Heart left ventricle (tissue), 16 donors: Measurements from ENCODE around the gene GTPBP10. TPM values are rescaled to one million over a fixed set of nuclear protein-coding genes. Genes with fewer than 3 reads are reported as not detected.

ENCODE experiments used
- ATAC-seq, 4 donors: fragments of 200-7000 bp; cut with Tn5 transposase; one replicate each; pipeline ENCODE4 v1.9.1; 2020 to 2022; ENCODE audit warnings: moderate library complexity in 4 of 4, mild to moderate bottlenecking in 3 of 4, moderate number of reproducible peaks in 1 of 4
- DNase-seq, 5 donors: peaks; one replicate each; pipeline ENCODE4 v3.0.0-alpha.2; 2020
- H3K27ac ChIP-seq, 12 donors: fragments of 200-600 bp; sonication (generic) in 4 of 12; one replicate each; pipeline versions ENCODE4 v1.5.0 to v1.8.0; 2016 to 2022; ENCODE audit warnings: mild to moderate bottlenecking in 2 of 12
- H3K27me3 ChIP-seq, 9 donors: fragments of 200-600 bp; sonication (generic) in 2 of 9; one replicate each; pipeline versions ENCODE4 v1.5.1 to v1.8.0; 2016 to 2022; ENCODE audit warnings: mild to moderate bottlenecking in 3 of 9
- H3K36me3 ChIP-seq, 9 donors: fragments of 200-600 bp; sonication (generic) in 2 of 9; one replicate each; pipeline versions ENCODE4 v1.5.0 to v1.8.0; 2018 to 2022; ENCODE audit warnings: mild to moderate bottlenecking in 2 of 9
- H3K4me1 ChIP-seq, 12 donors: fragments of 200-600 bp; sonication (generic) in 4 of 12; one replicate each; pipeline versions ENCODE4 v1.5.0 to v1.8.0; 2016 to 2022; ENCODE audit warnings: mild to moderate bottlenecking in 3 of 12
- H3K4me3 ChIP-seq, 12 donors: fragments of 200-600 bp; sonication (generic) in 4 of 12; one replicate each; pipeline versions ENCODE4 v1.5.0 to v1.8.0; 2017 to 2022; ENCODE audit warnings: mild to moderate bottlenecking in 9 of 12, moderate library complexity in 4 of 12
- H3K9me3 ChIP-seq, 12 donors: fragments of 200-600 bp; sonication (generic) in 4 of 12; one replicate each; pipeline versions ENCODE4 v1.5.0 to v1.8.0; 2016 to 2022; ENCODE audit warnings: mild to moderate bottlenecking in 1 of 12
- CTCF ChIP-seq, 12 donors: fragments of 200-600 bp; sonication (generic) in 4 of 12; IDR thresholded peaks; one replicate each; pipeline versions ENCODE4 v1.5.0 to v1.8.0; 2018 to 2022; ENCODE audit warnings: antibody characterized with exemption in 12 of 12, mild to moderate bottlenecking in 5 of 12
- POLR2A ChIP-seq, 2 donors: fragments of 450-650 bp; IDR thresholded peaks; one replicate each; pipeline ENCODE4 v1.6.1; 2017; ENCODE audit warnings: antibody characterized with exemption in 2 of 2, mild to moderate bottlenecking in 2 of 2, moderate library complexity in 2 of 2
- WGBS, 4 donors: extraction: QIAGEN DNeasy Blood & Tissue Kit in 2 of 4; methylation state at CpG; one replicate each; pipeline versions ENCODE4 v1.1.5 to v1.1.7; 2013 to 2018; 5-methylcytosine and 5-hydroxymethylcytosine counted together
- intact Hi-C, 10 donors: fragments of 100-400 bp; cut with DNase I; formaldehyde crosslinking; loops; one replicate each; pipeline versions ENCODE4 v1.11.1 to v1.14.2; 2022
- polyA plus RNA-seq, 2 donors: library from polyadenylated mRNA; stranded (reverse); fragments of 200-250 nt; gene quantifications; one replicate each; pipeline ENCODE4 v1.2.3, GENCODE V29; 2013
- total RNA-seq, 9 donors: library from RNA; depleted of rRNA in 2 of 9; stranded (reverse); fragments of >200 nt in 2 of 9; fragmentation: NEBNext Ultra II Directional in 3 of 9; extraction: Animal tissue kit (Norgen Biotek cat#: 25700) in 3 of 9; gene quantifications; one replicate each; pipeline versions ENCODE4 v1.1.0 to v1.2.4, GENCODE V29; 2016 to 2023
- donor health status: ischemic (EF 13 %, LVEDD 7.1; RV severe dilation, severe dysfunction).
- donor health status: healthy with polysubstance abuse.
- donor health status: DM: no; HTN: yes; CAD: no.
- donor health status: DM: no; HTN: no; CAD: no.
- donor health status: ischemic (EF 25% LVEDD 6.9; RV normal size, moderate dysfunction).
- donor health status: ischemic (EF 25% LVEDD 5.7; RV mildly dilated, moderate dysfunction).
- donor health status: healthy.
- donor health status: DM: yes; HTN: yes; CAD: no.
- donor health status: ischemic (EF 35%, LVEDD 5.7; RV mildly dilated, moderate dysfunction).
- donor health status: nonischemic (EF 11% LVEDD 7.7; RV severe dilation, severe dysfunction).
- donor health status: DM: yes; HTN: yes; CAD: no.
- donor health status: PGD.
- donor health status: ischemic (EF 29% LVEDD 5.4; RV normal size, mild dysfunction).
- donor health status: nonischemic (EF 23%, LVEDD 6.1; RV moderate dilation, normal function).

GTPBP10 gene
- total and polyA plus RNA-seq, 11 donors: 8.2 to 28.4 (median 19.6) TPM

- no peaks in the 10 kb centered on the region for H3K9me3 ChIP-seq
- H3K4me1 ChIP-seq: no peaks in the 10 kb centered on the region
- no peak for ATAC-seq
- WGBS, 4 donors: 83 to 86% (median 85%) methylated on average over 5 of the region's 5 CpGs
- intact Hi-C loops: loop anchor here in 4 of 10 donors (5.0 to 10.0 kb wide), 2 partner anchors 115 to 117 kb away; no protein-coding TSS in a partner anchor
- no peak for DNase-seq
- no peaks in the 10 kb centered on the region for H3K27me3 ChIP-seq
- H3K4me3 ChIP-seq: no peak overlapping the region
- no peak for TF ChIP-seq CTCF (IDR thresholded peaks at IDR 0.05)
- TF ChIP-seq POLR2A (IDR thresholded peaks at IDR 0.05): no peak
- H3K36me3 ChIP-seq: peaks cover 0 to 30% (median 7%) of the 10 kb centered on the region in 9 donors
- H3K27ac ChIP-seq: no peak overlapping the region
Observed at GRCh38 chr7:90309872-90310271, 36.6 kb upstream of the GTPBP10 start.

DNA sequence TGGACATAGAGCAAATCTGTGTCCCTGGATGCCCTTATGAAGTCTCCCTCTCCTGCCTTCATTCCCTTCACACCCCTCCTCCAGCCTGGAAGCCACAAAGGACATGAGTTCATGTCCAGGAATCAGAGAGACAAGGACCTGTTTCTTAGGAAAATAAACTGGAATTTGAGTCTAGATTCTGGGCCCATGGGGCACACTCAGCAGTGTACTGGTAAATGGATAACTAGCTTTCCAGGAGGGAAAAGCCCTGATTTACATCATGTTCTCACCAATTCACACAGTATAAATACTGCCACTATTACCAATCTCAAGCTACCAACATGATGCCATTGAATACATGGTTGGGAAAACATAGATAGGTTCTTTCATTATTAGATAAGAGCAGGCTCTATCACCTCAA is 35.3 kb upstream of the GTPBP10 start:
- no peak for ATAC-seq
- intact Hi-C loops: loop anchor here in 4 of 10 donors (5.0 to 10.0 kb wide), 2 partner anchors 114 to 116 kb away; no protein-coding TSS in a partner anchor
- no peaks in the 10 kb centered on the region for H3K4me1 ChIP-seq
- TF ChIP-seq POLR2A (IDR thresholded peaks at IDR 0.05) (no peak), CTCF (IDR thresholded peaks at IDR 0.05) (no peak)
- no peak for DNase-seq
- no peaks in the 10 kb centered on the region for H3K27me3 ChIP-seq
- H3K36me3 ChIP-seq: peaks cover 0 to 30% (median 7%) of the 10 kb centered on the region in 9 donors
- no peak overlapping the region for H3K27ac ChIP-seq
- H3K4me3 ChIP-seq: no peak overlapping the region
- no peaks in the 10 kb centered on the region for H3K9me3 ChIP-seq

- intact Hi-C loops: loop anchor here in 4 of 10 donors (5.0 to 10.0 kb wide), 2 partner anchors 112 to 115 kb away; no protein-coding TSS in a partner anchor
- no peaks in the 10 kb centered on the region for H3K9me3 ChIP-seq
Observed at GRCh38 chr7:90312745-90313144, 33.8 kb upstream of the GTPBP10 start.

DNA sequence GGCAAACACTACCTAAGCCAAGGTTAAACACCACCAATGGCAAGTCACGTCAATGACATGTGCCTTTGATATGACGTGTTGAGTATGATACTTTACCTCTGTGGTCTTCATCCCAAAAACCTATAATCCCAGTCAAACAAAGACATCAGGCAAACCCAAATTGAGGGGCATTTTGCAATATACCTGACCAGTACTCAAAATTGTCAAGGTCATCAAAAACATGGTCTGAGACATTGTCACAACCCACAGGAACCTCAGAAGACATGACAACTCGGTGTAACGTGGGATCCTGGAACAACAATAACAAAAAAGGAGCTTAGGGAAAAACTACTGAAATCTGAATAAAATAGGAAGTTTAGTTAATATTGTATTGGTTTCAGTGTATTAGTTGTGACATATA is 32.6 kb upstream of the GTPBP10 start:
- Histone ChIP-seq H3K4me3 (no peak overlapping the region), H3K27ac (no peak overlapping the region), H3K4me1 (no peaks in the 10 kb centered on the region), H3K9me3 (no peaks in the 10 kb centered on the region), H3K27me3 (peaks cover 0 to 14% (median 0%) of the 10 kb centered on the region in 9 donors), H3K36me3 (peaks cover 0 to 13% (median 0%) of the 10 kb centered on the region in 9 donors)
- intact Hi-C loops: loop anchor here in 4 of 10 donors (5.0 to 10.0 kb wide), 2 partner anchors 111 to 113 kb away; no protein-coding TSS in a partner anchor
- DNase-seq: no peak
- WGBS, 4 donors: 68 to 70% (median 69%) methylated on average over 4 of the region's 4 CpGs
- TF ChIP-seq POLR2A (IDR thresholded peaks at IDR 0.05) (no peak), CTCF (IDR thresholded peaks at IDR 0.05) (no peak)
- no peak for ATAC-seq

More at GRCh38 chr7:90312745-90313144, 33.8 kb upstream of the GTPBP10 start:
- ATAC-seq: no peak
- WGBS, 4 donors: 79 to 89% (median 82%) methylated on average over 2 of the region's 2 CpGs
- Histone ChIP-seq H3K27ac (no peak overlapping the region), H3K4me1 (no peaks in the 10 kb centered on the region), H3K4me3 (no peak overlapping the region), H3K27me3 (peaks cover 0 to 10% (median 0%) of the 10 kb centered on the region in 9 donors), H3K36me3 (peaks cover 0 to 24% (median 4%) of the 10 kb centered on the region in 9 donors)
- TF ChIP-seq CTCF (IDR thresholded peaks at IDR 0.05) (peak in 6 of 12 donors; percentile 6 to 37 (median 23)), POLR2A (IDR thresholded peaks at IDR 0.05) (no peak)
- DNase-seq: no peak
